ENCODE results near the gene PLCD4.
A peak's percentile ranks its signal among the peaks of the same experiment; 100 is the strongest.

The PLCD4 gene

GRCh38 chr2:218655751-218656150 is 48.1 kb downstream of the PLCD4 start:
- ChIA-PET CTCF (interaction anchor here (0.6 to 8.8 kb wide), 6 partner anchors 13 to 383 kb away, joined by 3 to 87 read pairs (median 10); partner anchors contain the start of genes RNF25 and STK36), POLR2A (no interaction called here)
- DNase-seq (ENCODE audit: low read depth, low spot score), result no peak
- TF ChIP-seq CTCF (IDR thresholded peaks at IDR 0.05; ENCODE audit: insufficient read depth, low read length, missing control alignments), result no peak
- no peak overlapping the region for H3K4me3 ChIP-seq (ENCODE audit: low read depth, low read length)

GRCh38 chr2:218658671-218659257 is 51.1 kb downstream of the PLCD4 start:
- peak overlapping the region; percentile 85 for H3K4me3 ChIP-seq (ENCODE audit: low read depth, low read length)
- DNase-seq (ENCODE audit: low read depth, low spot score), result no peak
- ChIA-PET CTCF (interaction anchor here (0.7 to 8.8 kb wide), 20 partner anchors 10 to 196 kb away, joined by 3 to 95 read pairs (median 6); partner anchors contain the start of genes RNF25, STK36 and TTLL4), POLR2A (interaction anchor here (0.7 to 5.6 kb wide), 4 partner anchors 12 to 52 kb away, joined by 3 to 48 read pairs (median 4); partner anchors contain the start of genes PLCD4, RNF25, STK36 and TTLL4)
- peak; percentile 62 for TF ChIP-seq CTCF (IDR thresholded peaks at IDR 0.05; ENCODE audit: insufficient read depth, low read length, missing control alignments)

- POLR2A ChIA-PET, result interaction anchor here (0.7 to 5.6 kb wide), 4 partner anchors 12 to 51 kb away, joined by 3 to 48 read pairs (median 4); partner anchors contain the start of genes PLCD4, RNF25, STK36 and TTLL4
- no peak for DNase-seq (ENCODE audit: low read depth, low spot score)
- TF ChIP-seq CTCF (IDR thresholded peaks at IDR 0.05; ENCODE audit: insufficient read depth, low read length, missing control alignments), result no peak
- CTCF ChIA-PET, result interaction anchor here (0.7 to 8.8 kb wide), 16 partner anchors 10 to 196 kb away, joined by 3 to 95 read pairs (median 6); partner anchors contain the start of genes RNF25, STK36 and TTLL4
- H3K4me3 ChIP-seq (ENCODE audit: low read depth, low read length), result peak within 1 kb of the TSS; percentile 85
Measured at GRCh38 chr2:218659258-218659987, 51.7 kb downstream of the PLCD4 start, which contains the start of the genes BCS1L and ZNF142. TSS of gene BCS1L (plus strand) at chr2:218659683. CDS start at chr2:218660988, 1,305 bp downstream. TSS of gene ZNF142 (minus strand) at chr2:218659623. CDS start at chr2:218656429, 3,194 bp downstream.

GRCh38 chr2:218659988-218660358 is 52.3 kb downstream of the PLCD4 start:
- ChIA-PET CTCF (interaction anchor here (0.7 to 8.8 kb wide), 11 partner anchors 9 to 217 kb away, joined by 3 to 95 read pairs (median 7); partner anchors contain the start of genes RNF25, STK36 and TTLL4), POLR2A (interaction anchor here (0.5 to 5.6 kb wide), 4 partner anchors 11 to 260 kb away, joined by 3 to 48 read pairs (median 4); partner anchors contain the start of genes RNF25 and STK36)
- no peak for DNase-seq (ENCODE audit: low read depth, low spot score)
- H3K4me3 ChIP-seq (ENCODE audit: low read depth, low read length), result peak overlapping the region; percentile 85
- no peak for TF ChIP-seq CTCF (IDR thresholded peaks at IDR 0.05; ENCODE audit: insufficient read depth, low read length, missing control alignments)

GRCh38 chr2:218662377-218662776 is 54.7 kb downstream of the PLCD4 start:
- CTCF ChIA-PET, result interaction anchor here (7.3 to 8.8 kb wide), 2 partner anchors 14 to 186 kb away, joined by 87 to 95 read pairs; no protein-coding TSS in a partner anchor
- POLR2A ChIA-PET, result interaction anchor here (5.6 kb wide), 1 partner anchor 9 kb away, joined by 48 read pairs; the partner anchor contains the start of genes RNF25 and STK36
- TF ChIP-seq CTCF (IDR thresholded peaks at IDR 0.05; ENCODE audit: insufficient read depth, low read length, missing control alignments), result no peak
- DNase-seq (ENCODE audit: low read depth, low spot score), result no peak
- no peak overlapping the region for H3K4me3 ChIP-seq (ENCODE audit: low read depth, low read length)
